Measurements from ENCODE around the gene MITF. TPM values are rescaled to one million over a fixed set of nuclear protein-coding genes. Genes with fewer than 3 reads are reported as not detected.
"Not testable (repeated sequence)": the region's sequence is repeated elsewhere in the genome, so short reads cannot be mapped to it uniquely, and the experiment has no call there.

MITF gene
- total RNA-seq, 1 donor from 2014 or later: 8.7 TPM

GRCh38 chr3:69787436-69788168, 48.3 kb downstream of the MITF start:
- Mint-ChIP-seq H3K36me3 (peaks cover 3% of the 10 kb centered on the region), H3K9me3 (peaks cover 9% of the 10 kb centered on the region), H3K4me3 (no peak overlapping the region), H3K27ac (peak overlapping the region; percentile 4), H3K4me1 (ENCODE audit: unreplicated experiment) (peaks cover 33% of the 10 kb centered on the region), H3K27me3 (no peaks in the 10 kb centered on the region)
- TF ChIP-seq CTCF (conservative IDR thresholded peaks at IDR 0.05): no peak
- DNase-seq (ENCODE audit: extremely low spot score, unreplicated experiment): no peak

GRCh38 chr3:69791106-69791505, 51.8 kb downstream of the MITF start:
- H3K4me3 Mint-ChIP-seq: no peak overlapping the region
- peaks cover 9% of the 10 kb centered on the region for H3K9me3 Mint-ChIP-seq
- H3K4me1 Mint-ChIP-seq (ENCODE audit: unreplicated experiment): peaks cover 27% of the 10 kb centered on the region
- H3K36me3 Mint-ChIP-seq: no peaks in the 10 kb centered on the region
- no peak for TF ChIP-seq CTCF (conservative IDR thresholded peaks at IDR 0.05)
- DNase-seq (ENCODE audit: extremely low spot score, unreplicated experiment): no peak
- no peak overlapping the region for H3K27ac Mint-ChIP-seq
- H3K27me3 Mint-ChIP-seq: no peaks in the 10 kb centered on the region

- H3K4me3 Mint-ChIP-seq: no peak overlapping the region
- peak overlapping the region; percentile 2 for H3K27ac Mint-ChIP-seq
- peak; percentile 53 for TF ChIP-seq CTCF (conservative IDR thresholded peaks at IDR 0.05)
- DNase-seq (ENCODE audit: extremely low spot score, unreplicated experiment): no peak
- H3K27me3 Mint-ChIP-seq: no peaks in the 10 kb centered on the region
- H3K36me3 Mint-ChIP-seq: no peaks in the 10 kb centered on the region
- H3K4me1 Mint-ChIP-seq (ENCODE audit: unreplicated experiment): peaks cover 22% of the 10 kb centered on the region
- H3K9me3 Mint-ChIP-seq: peaks cover 9% of the 10 kb centered on the region
Measured at GRCh38 chr3:69791919-69792399, 52.7 kb downstream of the MITF start.

DNA sequence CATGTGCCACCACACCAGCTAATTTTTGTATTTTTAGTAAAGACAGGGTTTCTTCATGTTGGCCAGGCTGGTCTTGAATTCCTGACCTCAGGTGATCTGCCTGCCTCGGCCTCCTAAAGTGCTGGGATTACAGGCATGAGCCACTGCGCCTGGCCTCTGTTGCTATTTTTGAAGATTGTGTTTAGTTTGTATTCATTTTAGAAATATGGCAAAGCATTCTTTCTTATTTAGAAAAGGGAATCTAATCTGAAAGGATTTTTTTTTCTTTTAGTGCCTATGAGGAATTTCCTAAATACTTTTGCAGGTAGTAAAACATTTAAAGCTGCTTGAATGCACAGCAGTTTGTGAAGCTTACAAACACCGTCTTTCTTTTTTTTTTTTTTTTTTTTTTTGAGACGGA, 56.9 kb downstream of the MITF start:
- H3K4me3 Mint-ChIP-seq; DNase-seq (ENCODE audit: extremely low spot score, unreplicated experiment); H3K4me1 Mint-ChIP-seq (ENCODE audit: unreplicated experiment); H3K9me3 Mint-ChIP-seq; H3K27ac Mint-ChIP-seq; H3K27me3 Mint-ChIP-seq; H3K36me3 Mint-ChIP-seq: not testable (repeated sequence)

DNA sequence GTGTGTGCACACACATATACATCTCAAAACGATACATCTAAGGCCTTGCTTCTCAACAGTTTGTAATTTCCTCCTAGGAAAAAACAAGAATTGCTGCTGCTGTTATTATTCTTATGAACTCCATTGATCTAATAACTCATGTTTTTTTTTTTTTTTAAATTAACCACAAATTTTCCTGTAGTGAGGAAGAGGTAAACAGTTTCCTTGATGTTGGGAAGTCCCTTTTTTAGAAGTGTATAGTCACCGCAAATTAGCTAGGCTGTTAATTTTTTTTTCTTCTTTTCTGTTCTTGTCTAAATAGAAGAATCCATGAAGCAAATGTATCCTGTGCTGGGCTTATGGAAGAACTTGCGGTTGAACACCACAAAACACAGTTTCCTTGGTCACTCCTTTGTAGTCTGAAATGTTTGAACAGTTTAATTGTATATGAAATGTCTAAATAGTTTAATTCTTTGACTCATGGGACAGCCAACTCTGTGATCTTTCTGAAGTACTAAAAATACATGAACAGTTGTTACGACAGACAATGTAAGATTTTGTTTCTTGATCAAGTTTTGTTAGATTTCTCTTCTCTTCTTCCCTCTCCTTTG, 64.5 kb downstream of the MITF start:
- Mint-ChIP-seq H3K27ac (no peak overlapping the region), H3K4me1 (ENCODE audit: unreplicated experiment) (peaks cover 8% of the 10 kb centered on the region), H3K9me3 (no peaks in the 10 kb centered on the region), H3K36me3 (no peaks in the 10 kb centered on the region), H3K4me3 (no peak overlapping the region), H3K27me3 (no peaks in the 10 kb centered on the region)
- no peak for DNase-seq (ENCODE audit: extremely low spot score, unreplicated experiment)
- no peak for TF ChIP-seq CTCF (conservative IDR thresholded peaks at IDR 0.05)

DNA sequence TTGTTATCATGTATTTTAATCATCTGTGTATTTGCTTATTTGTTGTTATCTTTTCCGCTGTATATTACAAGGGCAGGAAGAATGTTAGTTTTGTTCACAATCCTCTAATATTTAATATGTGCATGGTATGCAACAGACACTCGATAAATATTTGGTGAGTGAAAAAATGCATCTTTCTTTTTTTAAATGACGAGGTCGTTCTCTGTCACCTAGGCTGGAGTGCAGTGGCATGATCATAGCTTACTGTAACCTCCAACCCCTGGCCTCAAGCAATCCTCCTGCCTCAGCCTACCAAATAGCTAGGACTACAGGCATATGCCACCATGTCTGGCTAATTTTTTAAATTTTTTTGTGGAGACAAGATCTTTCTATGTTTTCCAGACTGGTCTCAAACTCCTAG, 66.2 kb downstream of the MITF start:
- H3K9me3 Mint-ChIP-seq: no peaks in the 10 kb centered on the region
- H3K4me3 Mint-ChIP-seq: no peak overlapping the region
- peaks cover 8% of the 10 kb centered on the region for H3K4me1 Mint-ChIP-seq (ENCODE audit: unreplicated experiment)
- DNase-seq (ENCODE audit: extremely low spot score, unreplicated experiment): no peak
- no peaks in the 10 kb centered on the region for H3K27me3 Mint-ChIP-seq
- no peak for TF ChIP-seq CTCF (conservative IDR thresholded peaks at IDR 0.05)
- no peak overlapping the region for H3K27ac Mint-ChIP-seq
- no peaks in the 10 kb centered on the region for H3K36me3 Mint-ChIP-seq
